B cell (primary cell): ENCODE measurements around the gene UCKL1.

Experiments used
- CTCF ChIP-seq: fragments of 200-600 bp; IDR thresholded peaks from one replicate; pipeline ENCODE4 v1.8.0; 2022; ENCODE audit warnings: antibody characterized with exemption, mild to moderate bottlenecking
- EZH2 ChIP-seq: IDR thresholded peaks from 2 replicates; pipeline ENCODE4 v1.6.1; 2012; ENCODE audit warnings: borderline replicate concordance, low read depth, mild to moderate bottlenecking, moderate library complexity, low read length; ENCODE audit not compliant: insufficient read depth, poor library complexity, severe bottlenecking

DNA sequence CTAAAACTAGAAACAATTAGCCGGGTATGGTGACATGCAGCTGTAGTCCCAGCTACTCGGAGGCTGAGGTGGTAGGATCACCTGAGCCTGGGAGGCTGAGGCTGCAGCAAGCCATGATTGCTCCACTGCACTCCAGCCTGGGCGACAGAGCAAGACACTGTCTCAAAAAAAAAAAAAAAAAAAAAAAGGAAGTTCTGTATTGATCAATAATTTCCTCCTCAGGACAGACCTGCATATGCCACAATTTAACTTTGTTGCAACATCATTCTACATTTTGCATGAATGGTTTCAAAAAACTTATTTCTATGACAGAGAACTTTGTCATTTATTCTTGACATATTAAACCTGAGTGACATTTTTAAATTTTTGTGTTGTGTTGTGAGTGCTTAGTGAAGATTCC, 55.8 kb downstream of the UCKL1 start:
- TF ChIP-seq CTCF = no peak
- no peak for TF ChIP-seq EZH2
